Measurements from ENCODE around the gene ZNF394.
"Not testable (repeated sequence)": the region's sequence is repeated elsewhere in the genome, so short reads cannot be mapped to it uniquely, and the experiment has no call there.

Gene ZNF394

DNA sequence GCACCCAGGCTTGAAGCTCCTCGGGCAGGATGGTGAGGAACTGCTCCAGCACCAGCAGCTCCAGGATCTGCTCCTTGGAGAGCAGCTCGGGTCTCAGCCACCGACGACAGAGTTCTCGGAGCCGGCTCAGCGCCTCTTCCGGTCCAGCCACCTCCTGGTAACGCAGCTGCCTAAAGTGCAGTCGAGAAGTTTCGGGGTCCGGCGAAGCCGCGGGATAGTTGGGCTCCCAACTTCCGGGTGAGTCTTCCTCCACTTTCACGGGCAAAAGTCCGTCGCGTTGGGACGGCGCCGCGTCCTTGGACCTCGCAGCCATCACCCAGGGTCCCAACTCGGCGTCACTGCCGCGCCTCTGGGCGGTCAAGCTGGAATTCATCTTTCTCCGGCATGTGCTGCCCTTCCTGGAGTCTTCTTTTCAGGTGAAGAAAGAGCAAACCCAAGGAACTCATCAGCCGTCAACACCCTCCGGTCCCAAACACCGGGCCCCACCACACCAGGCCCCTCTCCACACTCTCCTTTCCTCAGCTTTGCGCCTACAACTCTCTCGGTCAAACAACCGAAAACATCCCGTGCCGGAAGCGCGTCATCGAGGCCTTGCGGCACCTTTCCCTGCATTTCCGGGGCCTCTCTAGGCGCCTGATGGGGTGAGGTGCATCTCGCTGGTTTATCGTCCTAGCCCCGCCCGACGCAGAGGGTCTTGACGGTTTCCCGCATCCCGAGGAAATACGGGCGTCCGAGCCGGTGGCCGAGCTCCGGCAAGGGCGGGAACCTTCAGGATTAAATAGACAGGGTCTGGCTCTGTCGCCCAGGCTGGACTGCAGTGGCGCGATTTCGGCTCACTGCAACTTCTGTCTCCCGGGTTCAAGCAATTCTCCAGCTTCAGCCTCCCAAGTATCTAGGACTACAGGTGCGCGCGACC lies at the start of gene ZNF394:
ZNF394 (minus strand) TSS at position 561 of the 916 bp plus-strand sequence; CDS start at position 373, 188 bp downstream.
- peak; percentile 92 for DNase-seq

DNA sequence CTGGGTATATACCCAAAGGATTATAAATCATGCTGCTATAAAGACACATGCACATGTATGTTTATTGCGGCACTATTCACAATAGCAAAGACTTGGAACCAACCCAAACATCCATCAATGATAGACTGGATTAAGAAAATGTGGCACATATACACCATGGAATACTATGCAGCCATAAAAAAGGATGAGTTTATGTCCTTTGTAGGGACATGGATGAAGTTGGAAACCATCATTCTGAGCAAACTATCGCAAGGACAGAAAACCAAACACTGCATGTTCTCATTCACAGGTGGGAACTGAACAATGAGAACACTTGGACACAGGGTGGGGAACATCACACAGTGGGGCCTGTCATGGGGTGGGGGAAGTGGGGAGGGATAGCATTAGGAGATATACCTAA lies 49.5 kb upstream of the ZNF394 start:
- DNase-seq, result not testable (repeated sequence)

DNA sequence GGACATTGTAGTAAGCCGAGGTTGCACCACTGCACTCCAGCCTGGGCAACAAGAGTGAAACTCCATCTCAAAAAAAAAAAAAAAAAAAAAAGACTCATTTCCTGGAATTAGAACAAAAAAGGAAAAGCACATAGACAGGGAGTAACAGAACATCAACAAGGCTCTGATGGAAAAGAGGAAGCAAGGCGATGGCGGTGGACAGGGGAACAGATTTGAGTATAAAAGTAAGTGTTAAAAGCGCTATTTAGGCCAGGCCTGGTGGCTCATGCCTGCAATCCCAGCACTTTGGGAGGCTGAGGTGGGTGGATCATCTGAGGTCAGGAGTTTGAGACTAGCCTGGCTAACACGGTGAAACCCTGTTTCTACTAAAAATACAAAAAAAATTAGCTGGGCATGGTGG lies 45.2 kb upstream of the ZNF394 start:
- not testable (repeated sequence) for DNase-seq

DNA sequence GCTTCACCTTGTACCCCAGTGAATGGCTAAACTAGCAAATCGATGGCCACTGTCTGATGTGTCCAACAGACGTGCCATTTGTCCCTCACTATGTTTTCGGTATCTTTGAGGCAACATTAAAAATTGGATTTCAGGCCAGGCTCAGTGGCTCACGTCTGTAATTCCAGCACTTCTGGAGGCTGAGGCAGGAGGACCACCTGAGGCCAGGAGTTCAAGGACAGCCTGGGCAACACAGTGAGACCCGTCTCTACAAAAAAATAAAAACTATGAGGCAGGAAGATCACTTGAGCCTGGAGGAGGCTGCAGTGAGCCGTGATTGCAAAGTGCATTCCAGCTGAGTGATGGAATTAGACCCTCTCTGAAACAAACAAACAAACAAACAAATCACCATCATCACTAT lies 43.8 kb upstream of the ZNF394 start:
- DNase-seq, result no peak

DNA sequence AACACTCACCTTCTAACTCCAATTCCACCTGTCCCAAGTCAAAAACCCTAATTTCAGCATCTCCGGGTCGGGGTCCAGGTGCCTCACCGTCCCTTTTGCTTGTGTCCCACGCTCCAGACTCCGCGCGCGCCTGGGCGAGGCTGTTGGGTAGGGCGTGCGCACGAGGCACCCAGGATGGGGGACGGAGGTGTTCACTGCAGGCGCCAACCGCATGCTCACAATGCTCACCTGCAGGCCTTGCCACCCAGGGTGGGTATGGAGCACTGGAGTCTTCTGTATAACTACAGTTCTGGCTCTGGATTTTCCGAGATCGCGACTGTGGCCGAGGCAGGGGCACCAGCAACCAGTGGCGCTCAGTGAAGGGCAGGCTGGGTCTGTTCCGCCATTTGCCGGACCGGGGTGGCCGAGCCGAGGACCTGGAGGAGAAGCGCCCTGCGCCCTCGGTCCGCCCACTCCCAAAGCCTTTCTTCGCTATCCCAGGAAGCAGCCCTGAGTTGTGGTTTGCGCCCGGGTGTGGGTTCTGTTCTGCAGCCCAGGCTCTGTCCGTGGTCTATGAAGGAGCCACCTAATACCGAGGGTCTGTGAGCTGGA lies 43.1 kb upstream of the ZNF394 start:
- DNase-seq, result no peak

DNA sequence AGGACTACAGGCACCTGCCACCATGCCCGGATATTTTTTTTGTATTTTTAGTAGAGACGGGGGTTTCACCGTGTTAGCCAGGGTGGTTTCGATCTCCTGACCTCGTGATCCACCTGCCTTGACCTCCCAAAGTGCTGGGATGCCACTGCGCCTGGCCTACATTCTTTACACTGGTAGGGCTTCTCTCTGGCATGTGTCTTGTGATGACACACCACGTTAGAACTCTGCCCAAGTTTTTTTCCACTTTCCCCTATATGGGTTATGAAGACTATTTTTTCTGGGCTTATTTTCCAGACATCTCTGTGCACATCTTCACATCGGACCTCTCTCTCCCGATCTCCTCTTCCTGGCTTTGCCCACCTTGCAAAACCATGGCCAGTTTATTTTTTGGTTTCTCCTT lies 41.1 kb upstream of the ZNF394 start:
- no peak for DNase-seq

DNA sequence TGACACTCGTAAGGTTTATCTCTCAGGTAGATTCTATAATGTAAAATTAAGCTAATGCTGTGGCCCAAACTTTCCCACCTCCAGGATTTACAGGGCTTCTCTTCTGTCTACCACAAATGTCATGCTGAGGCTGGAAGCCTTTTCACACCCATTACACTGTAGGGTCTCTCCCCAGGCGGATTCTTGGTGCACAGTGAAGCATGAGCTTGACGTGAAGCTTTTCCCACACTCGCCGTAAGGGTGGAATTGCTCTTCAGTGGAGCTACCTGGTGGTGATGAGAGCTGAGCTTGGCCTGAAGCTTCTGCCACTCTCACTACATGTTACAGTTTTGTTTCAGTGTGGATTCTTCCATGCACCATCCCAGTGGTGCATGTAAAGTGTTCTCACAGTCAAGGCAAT lies 40.5 kb upstream of the ZNF394 start:
- DNase-seq, result no peak

DNA sequence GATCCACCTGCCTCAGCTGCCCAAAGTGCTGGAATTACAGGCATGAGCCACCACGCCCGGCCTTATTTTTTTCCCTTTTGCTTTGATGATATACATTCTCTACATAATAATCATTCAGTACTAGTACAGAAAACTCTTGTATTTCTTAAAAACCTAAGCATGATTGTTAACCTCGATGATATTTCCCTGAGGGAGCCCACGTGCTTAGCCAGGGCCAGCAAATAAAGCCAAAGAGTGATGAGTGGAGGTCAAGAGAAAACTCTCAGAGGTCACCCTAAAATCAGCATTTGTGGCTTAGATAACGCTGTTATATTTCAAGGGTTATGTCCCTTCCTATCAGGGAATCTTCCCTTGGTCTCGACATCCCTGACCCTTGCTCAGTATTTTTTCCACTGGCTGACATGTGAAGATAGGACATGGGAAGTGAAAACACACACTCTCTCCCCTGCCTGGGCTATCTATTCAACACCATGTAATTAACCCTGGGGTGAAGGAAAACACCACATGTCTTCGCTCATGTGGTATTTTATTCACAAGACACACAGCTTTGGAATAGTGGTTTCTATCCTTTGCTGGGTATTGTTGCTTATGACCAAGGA lies 39.2 kb upstream of the ZNF394 start:
- DNase-seq, result no peak

DNA sequence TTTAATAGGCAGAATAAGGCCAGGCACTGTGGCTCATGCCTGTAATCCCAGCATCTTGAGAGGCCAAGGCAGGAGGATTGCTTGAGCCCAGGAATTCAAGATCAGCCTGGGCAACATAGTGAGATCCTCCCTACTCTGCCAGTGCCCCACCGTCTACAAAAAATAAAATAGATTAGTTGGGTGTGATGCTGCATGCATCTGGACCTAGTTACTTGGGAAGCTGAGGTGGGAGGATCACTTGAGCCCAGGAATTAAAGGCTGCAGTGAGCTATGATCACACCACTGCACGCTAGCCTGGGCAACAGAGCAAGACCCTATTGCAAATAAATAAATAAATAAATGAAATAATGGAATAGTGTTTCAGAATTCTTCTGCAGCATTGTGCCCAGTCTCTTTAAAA lies 35.6 kb upstream of the ZNF394 start:
- DNase-seq, result no peak

DNA sequence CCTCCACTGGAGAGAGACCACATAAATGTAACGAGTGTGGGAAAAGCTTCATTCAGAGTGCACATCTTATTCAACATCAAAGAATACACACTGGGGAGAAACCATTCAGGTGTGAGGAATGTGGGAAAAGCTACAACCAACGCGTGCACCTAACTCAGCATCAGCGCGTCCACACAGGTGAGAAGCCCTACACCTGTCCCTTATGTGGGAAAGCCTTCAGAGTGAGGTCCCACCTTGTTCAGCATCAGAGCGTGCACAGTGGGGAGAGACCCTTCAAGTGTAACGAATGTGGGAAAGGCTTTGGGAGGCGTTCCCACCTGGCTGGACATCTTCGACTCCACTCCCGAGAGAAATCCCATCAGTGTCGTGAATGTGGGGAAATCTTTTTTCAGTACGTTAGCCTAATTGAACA lies 31.3 kb upstream of the ZNF394 start:
- no peak for DNase-seq

DNA sequence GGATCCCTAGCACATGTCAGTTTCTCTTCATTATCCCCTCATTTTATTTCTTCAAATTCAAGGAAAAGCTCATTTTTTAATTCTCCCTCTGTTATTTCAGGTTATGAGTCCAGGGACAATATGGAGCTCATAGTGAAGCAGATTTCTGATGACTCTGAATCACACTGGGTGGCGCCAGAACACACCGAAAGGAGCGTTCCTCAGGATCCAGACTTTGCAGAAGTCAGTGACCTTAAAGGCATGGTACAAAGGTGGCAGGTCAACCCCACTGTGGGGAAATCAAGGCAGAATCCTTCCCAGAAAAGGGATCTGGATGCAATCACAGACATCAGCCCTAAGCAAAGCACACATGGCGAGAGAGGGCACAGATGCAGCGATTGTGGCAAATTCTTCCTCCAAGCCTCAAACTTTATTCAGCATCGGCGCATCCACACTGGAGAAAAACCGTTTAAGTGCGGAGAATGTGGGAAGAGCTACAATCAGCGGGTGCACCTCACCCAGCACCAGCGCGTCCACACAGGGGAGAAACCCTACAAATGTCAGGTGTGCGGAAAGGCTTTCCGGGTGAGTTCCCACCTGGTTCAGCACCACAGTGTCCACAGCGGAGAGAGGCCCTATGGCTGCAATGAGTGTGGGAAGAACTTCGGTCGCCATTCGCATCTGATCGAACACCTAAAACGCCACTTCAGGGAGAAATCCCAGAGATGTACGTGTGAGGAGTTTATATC lies 25.8 kb upstream of the ZNF394 start:
- DNase-seq, result peak; percentile 49

DNA sequence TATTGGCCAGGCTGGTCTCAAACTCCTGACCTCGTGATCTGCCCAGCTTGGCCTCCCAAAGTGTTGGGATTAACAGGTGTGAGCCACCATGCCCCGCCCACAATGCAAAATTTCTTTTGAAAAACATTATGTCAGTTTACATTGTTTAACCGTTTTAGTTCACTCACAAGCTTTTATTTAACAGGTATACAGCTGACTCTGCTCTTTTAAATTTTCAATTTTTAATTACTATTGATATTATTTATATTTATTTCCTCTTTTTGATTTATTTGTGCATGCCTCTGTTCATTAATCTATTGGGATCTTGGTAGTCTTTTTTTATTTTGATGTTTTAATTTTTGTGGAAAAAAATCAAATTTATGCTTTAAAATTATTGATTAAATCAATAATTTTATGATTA lies 21.3 kb upstream of the ZNF394 start:
- no peak for DNase-seq

DNA sequence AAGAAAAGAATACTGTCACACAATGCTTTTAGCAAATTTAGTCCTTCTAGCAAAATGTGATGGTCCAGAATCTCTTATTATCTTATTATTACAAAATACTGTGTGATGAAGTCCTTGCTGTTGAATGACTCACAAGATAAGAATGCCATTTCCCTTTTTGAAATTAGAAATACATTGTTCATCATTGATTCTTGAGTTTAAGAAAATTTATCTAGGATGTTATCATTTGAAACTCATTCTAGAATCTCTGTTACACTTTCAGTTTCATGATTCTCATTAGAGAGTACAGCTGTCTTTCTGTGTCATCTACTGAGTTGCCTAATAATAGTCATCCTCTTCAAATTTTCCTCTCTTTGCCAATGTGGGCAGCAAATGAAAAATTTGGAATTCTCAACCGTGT lies 14.0 kb upstream of the ZNF394 start:
- no peak for DNase-seq

DNA sequence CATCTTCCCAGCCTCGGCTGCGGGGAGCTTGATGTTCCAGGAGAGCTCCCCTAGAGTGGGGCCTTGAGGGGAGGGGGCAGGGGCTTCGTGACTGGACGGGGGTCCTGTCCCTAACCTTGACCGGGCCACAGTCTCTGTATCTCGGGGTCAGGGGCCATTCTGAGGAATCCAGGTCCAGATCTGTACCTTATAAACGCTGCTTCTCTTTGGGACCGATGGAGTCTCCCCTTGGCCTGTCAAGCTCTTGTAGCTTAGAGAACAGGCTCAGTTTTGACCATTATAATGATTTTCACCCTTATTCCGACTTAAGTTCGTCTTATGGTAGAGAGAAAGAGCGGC lies 5.2 kb upstream of the ZNF394 start:
- no peak for DNase-seq

DNA sequence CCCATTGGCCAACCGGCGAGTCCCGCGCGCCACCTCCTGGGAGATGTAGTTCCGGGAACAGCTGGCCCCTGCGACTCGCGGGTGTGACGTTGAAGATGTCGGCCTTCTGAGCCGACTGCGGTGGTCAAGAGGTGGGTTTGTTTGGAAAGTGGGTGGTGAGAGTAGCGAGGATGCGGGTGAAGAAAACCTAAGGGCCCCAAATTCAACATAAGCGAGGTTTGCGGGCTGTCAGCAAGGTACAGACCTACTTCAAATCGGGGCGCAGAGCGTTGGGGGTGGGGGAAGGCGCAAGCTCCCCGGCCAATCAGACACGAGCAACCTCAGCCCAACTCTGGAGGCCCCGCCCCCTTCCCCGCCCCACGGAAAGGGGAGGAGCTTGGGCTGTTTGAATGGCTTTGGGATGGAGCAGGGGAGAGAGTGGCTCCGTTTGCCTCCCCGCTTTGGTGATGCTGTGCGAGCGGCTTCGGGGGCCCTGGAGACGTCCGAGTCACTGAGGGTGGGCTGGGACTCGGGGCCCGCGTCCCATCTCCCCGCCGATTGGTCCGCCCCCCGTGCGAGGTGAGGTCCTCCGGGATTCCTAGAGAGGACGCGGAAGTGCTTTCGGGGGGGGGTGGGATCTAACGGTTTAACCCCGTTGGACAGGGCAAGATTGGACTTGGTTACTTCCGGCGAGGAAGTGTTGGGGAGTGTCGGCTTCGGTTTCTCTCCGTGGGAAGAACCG lies 4.7 kb upstream of the ZNF394 start, which contains the start of gene ZKSCAN5:
ZKSCAN5 (plus strand) TSS at position 60 of the 721 bp plus-strand sequence. CDS start 1,383 bp downstream, outside the sequence.
- peak; percentile 98 for DNase-seq

DNA sequence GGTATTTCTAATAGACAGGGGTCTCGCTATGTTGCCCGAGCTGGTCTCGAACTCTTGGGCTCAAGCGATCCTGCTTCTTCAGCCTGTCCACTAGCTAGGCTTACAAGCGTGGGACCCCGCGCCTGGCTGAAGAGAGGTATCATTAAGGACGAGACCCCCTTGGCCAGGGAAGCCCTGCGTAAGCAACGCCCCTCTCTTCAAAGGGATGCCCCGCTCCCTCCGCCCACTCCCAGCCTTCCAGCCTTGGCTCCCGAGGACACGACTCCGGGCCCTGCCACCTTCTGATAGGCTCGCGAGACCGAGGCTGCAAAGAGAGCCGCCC lies 4.2 kb upstream of the ZNF394 start:
- DNase-seq, result no peak

DNA sequence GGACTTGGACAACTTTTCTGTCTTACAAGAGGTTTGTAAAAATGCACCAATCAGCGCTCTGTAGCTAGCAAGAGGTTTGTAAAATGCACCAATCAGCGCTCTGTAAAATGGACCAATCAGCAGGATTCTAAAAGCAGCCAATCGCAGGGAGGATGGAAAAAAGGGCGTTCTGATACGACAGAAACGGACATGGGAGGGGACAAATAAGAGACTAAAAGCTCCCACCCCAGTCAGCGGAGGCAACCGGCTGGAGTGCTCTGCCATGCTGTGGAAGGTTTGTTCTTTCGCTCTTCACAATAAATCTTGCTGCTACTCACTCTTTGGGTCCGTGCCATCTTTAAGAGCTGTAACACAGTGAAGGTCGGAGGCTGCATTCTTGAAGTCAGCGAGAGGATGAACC lies 1.2 kb upstream of the ZNF394 start:
- not testable (repeated sequence) for DNase-seq

DNA sequence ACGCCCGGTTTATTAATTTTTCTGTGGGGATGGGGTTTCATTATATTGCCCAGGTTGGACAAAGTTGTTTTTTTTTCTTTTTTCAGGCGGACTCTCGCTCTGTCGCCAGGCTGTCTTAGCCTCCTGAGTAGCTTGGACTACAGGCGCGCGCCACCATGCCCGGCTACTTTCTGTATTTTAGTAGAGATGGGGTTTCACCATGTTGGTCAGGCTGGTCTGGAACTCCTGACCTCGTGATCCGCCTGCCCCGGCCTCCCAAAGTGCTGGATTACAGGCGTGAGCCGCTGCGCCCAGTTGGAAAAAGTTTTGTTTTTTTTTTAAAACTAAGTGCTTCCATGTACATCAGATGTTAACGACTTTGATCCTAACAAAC lies 542 bp upstream of the ZNF394 start:
- no peak for DNase-seq

DNA sequence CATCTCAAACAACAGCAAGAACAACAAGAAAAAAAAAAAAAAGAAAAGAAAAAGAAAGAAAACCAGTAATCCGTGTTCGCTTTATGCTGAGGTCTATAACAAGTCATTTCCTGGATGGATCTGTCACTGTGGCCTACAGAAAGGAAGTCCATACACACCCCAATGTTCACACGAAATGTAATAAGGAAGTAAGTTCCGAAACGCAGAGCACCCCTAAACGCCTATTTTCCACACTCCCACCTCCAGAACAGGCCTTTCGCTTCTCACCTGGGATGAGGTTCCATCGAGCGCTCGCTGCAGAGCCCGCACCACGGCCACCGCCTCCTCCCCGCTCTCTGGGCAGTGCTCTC lies 735 bp downstream of the ZNF394 start:
- no peak for DNase-seq

DNA sequence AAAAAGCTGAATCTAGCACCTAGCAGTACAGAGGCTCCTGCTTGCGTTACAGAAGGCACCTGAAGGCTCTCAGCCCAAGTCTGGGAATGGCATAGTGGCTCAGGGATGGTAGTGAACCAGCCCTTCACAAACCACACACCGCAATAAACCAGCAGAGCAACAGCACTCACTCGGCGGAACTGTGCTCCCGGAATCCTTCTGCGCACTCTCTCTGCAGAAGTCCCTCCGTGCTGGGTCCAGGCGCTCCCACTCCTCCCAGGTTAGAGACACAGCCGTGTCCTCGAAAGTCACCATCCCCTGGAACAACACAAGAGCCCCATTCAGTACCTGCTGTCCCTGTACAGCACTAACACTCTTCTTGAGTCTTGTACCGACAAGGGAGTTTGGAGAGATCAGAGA lies 1.5 kb downstream of the ZNF394 start:
- DNase-seq, result no peak

DNA sequence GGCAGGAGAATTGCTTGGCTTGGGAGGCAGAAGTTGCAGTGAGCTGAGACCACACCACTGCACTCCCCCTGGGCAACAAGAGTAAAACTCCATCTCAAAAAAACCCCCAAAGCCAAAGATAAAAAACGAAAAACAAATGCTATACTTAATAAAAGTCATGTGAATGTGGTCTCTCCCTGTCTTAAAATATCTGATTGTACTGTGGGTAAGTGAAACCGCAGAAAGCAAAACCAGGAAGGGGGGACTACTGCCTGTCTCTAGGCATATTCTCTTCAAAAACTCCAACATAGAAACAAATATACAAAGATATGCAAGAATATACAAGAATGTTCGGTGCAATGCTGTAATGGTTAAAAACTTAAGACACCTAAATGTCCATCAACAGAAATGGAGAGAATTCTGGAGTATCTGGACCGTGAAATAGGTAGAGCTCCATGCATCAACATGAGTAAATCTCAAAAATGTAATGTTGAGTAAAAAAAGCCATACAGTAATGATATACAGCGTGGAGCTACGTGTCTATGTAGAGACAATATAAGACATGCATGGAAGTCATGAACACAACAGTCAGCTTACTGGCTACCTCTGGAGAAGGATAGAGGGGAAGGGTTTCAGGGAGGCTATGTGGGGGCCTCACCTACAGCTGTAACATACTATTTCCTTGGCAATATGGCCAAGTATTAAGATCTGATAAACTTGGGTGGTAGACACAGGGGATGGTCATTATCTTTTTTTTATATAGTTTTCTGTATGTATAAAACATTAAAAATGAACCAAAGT lies 2.1 kb downstream of the ZNF394 start:
- DNase-seq, result no peak

DNA sequence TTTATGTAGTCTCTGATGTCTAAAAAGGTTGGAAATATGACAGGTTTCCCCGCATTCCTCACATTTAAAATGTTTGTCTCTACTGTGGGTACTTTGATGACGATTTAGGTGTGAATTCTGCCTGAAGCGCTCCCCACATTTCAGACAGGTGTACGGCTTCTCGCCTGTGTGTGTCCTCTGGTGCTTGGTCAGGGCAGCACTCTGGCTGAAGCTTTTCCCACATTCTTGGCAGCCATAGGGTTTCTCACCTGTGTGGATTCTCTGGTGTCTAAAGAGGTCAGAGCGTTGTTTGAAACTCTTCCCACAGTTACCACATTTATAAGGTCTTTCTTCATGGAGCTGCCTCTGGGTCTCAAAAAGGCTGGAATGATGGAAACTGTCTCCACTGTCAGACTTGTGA lies 6.3 kb downstream of the ZNF394 start:
- no peak for DNase-seq

All from CD4-positive, alpha-beta T cell treated with Interleukin-17A for 4 hours (primary cell).